SK-N-SH treated with all-trans-retinoic acid at 6 μM for 48 hours (cell line): ENCODE measurements around the gene CD55.

Experiments used
- ATAC-seq: fragments of 200-7000 bp; cut with Tn5 transposase; 3 replicates; pipeline ENCODE4 v1.9.1; 2020; ENCODE audit warnings: mild to moderate bottlenecking, moderate library complexity
- BACH2 ChIP-seq: fragments of 250-450 bp; sonication (Bioruptor Pico); IDR thresholded peaks from 2 replicates; pipeline ENCODE4 v1.9.0; 2021; ENCODE audit warnings: mild to moderate bottlenecking, borderline replicate concordance
- CREB5 ChIP-seq: fragments of 250-450 bp; sonication (Bioruptor Pico); IDR thresholded peaks from 2 replicates; pipeline ENCODE4 v1.5.1; 2020; ENCODE audit warnings: low read depth, mild to moderate bottlenecking, moderate library complexity
- CSRNP3 ChIP-seq: fragments of 250-450 bp; sonication (Bioruptor Pico); IDR thresholded peaks from 2 replicates; pipeline ENCODE4 v1.5.1; 2021; ENCODE audit warnings: mild to moderate bottlenecking, moderate library complexity
- ESRRG ChIP-seq: fragments of 250-450 bp; sonication (Bioruptor Pico); IDR thresholded peaks from 2 replicates; pipeline ENCODE4 v1.6.1; 2021; ENCODE audit warnings: mild to moderate bottlenecking
- GLIS3 ChIP-seq: fragments of 250-450 bp; sonication (Bioruptor Pico); IDR thresholded peaks from 2 replicates; pipeline ENCODE4 v1.5.0; 2020; ENCODE audit warnings: mild to moderate bottlenecking, moderate library complexity
- ISL1 ChIP-seq: fragments of 250-450 bp; sonication (Bioruptor Pico); IDR thresholded peaks from 2 replicates; pipeline ENCODE4 v2.1.2; 2022; ENCODE audit warnings: mild to moderate bottlenecking, moderate library complexity
- OSR1 ChIP-seq: fragments of 250-450 bp; sonication (Bioruptor Pico); IDR thresholded peaks from 2 replicates; pipeline ENCODE4 v1.8.0; 2022; ENCODE audit warnings: moderate library complexity, mild to moderate bottlenecking, inconsistent platforms
- PATZ1 ChIP-seq: fragments of 250-450 bp; sonication (Bioruptor Pico); IDR thresholded peaks from 2 replicates; pipeline ENCODE4 v1.8.0; 2020; ENCODE audit warnings: mild to moderate bottlenecking, moderate library complexity, borderline replicate concordance
- POU6F1 ChIP-seq: fragments of 250-450 bp; sonication (Bioruptor Pico); IDR thresholded peaks from 2 replicates; pipeline ENCODE4 v1.8.0; 2021; ENCODE audit warnings: low read depth, mild to moderate bottlenecking, moderate library complexity, borderline replicate concordance
- PPARA ChIP-seq: fragments of 250-450 bp; sonication (Bioruptor Pico); IDR thresholded peaks from 2 replicates; pipeline ENCODE4 v1.5.0; 2020; ENCODE audit warnings: mild to moderate bottlenecking, borderline replicate concordance
- RARB ChIP-seq: fragments of 250-450 bp; sonication (Bioruptor Pico); IDR thresholded peaks from 2 replicates; pipeline ENCODE4 v1.8.0; 2021; ENCODE audit warnings: mild to moderate bottlenecking, moderate library complexity
- SNAI2 ChIP-seq: fragments of 250-450 bp; sonication (Bioruptor Pico); IDR thresholded peaks from 2 replicates; pipeline ENCODE4 v1.5.0; 2020; ENCODE audit warnings: mild to moderate bottlenecking, moderate library complexity
- TCF4 ChIP-seq: fragments of 250-450 bp; sonication (Bioruptor Pico); IDR thresholded peaks from 2 replicates; pipeline ENCODE4 v1.8.0; 2021; ENCODE audit warnings: mild to moderate bottlenecking, moderate library complexity, borderline replicate concordance
- TOX ChIP-seq: fragments of 250-450 bp; sonication (Bioruptor Pico); IDR thresholded peaks from 2 replicates; pipeline ENCODE4 v1.8.0; 2021; ENCODE audit warnings: mild to moderate bottlenecking, moderate library complexity, borderline replicate concordance
- TSHZ2 ChIP-seq: fragments of 250-450 bp; sonication (Bioruptor Pico); IDR thresholded peaks from 2 replicates; pipeline ENCODE4 v1.5.0; 2020; ENCODE audit warnings: mild to moderate bottlenecking, moderate library complexity
- ZC3H10 ChIP-seq: fragments of 250-450 bp; sonication (Bioruptor Pico); IDR thresholded peaks from 2 replicates; pipeline ENCODE4 v1.5.1; 2021; ENCODE audit warnings: mild to moderate bottlenecking, moderate library complexity
- ZFP3 ChIP-seq: fragments of 250-450 bp; sonication (Bioruptor Pico); IDR thresholded peaks from 2 replicates; pipeline ENCODE4 v1.5.0; 2020; ENCODE audit warnings: mild to moderate bottlenecking, moderate library complexity
- ZFP30 ChIP-seq: fragments of 450-650 bp; formaldehyde crosslinking; IDR thresholded peaks from 2 replicates; pipeline ENCODE4 v1.5.0; 2022; ENCODE audit warnings: mild to moderate bottlenecking, moderate library complexity
- ZNF565 ChIP-seq: fragments of 450-650 bp; formaldehyde crosslinking; conservative IDR thresholded peaks from 2 replicates; pipeline ENCODE4 v1.5.0; 2020; ENCODE audit warnings: low read depth, mild to moderate bottlenecking, moderate library complexity
- ZNF70 ChIP-seq: fragments of 450-650 bp; formaldehyde crosslinking; IDR thresholded peaks from 2 replicates; pipeline ENCODE4 v1.5.0; 2020; ENCODE audit warnings: mild to moderate bottlenecking, moderate library complexity

CD55 gene

GRCh38 chr1:207343675-207344074 is 22.2 kb downstream of the CD55 start (continued):
- TF ChIP-seq POU6F1 (CRISPR knock-in tag): no peak
- no peak for TF ChIP-seq PPARA (CRISPR knock-in tag)
- TF ChIP-seq ZNF70: no peak

- TF ChIP-seq SNAI2 (CRISPR knock-in tag): no peak
- no peak for ATAC-seq
Observed at GRCh38 chr1:207344221-207344620, 22.7 kb downstream of the CD55 start.

- TF ChIP-seq ESRRG (no peak), CREB5 (CRISPR knock-in tag) (no peak), ZC3H10 (CRISPR knock-in tag) (no peak), ISL1 (CRISPR knock-in tag) (no peak), PPARA (CRISPR knock-in tag) (no peak), ZNF565 (CRISPR knock-in tag) (no peak), TSHZ2 (CRISPR knock-in tag) (no peak), GLIS3 (CRISPR knock-in tag) (no peak), ZFP30 (no peak), PATZ1 (CRISPR knock-in tag) (no peak), TOX (CRISPR knock-in tag) (no peak), RARB (CRISPR knock-in tag) (no peak), BACH2 (CRISPR knock-in tag) (no peak), SNAI2 (CRISPR knock-in tag) (no peak), POU6F1 (CRISPR knock-in tag) (no peak), TCF4 (CRISPR knock-in tag) (no peak)
- no peak for ATAC-seq
Observed at GRCh38 chr1:207345644-207346477, 24.4 kb downstream of the CD55 start.

- ATAC-seq: no peak
- TF ChIP-seq ZC3H10 (CRISPR knock-in tag) (no peak), CSRNP3 (no peak), TOX (CRISPR knock-in tag) (no peak), ZFP3 (CRISPR knock-in tag) (no peak), GLIS3 (CRISPR knock-in tag) (no peak), PATZ1 (CRISPR knock-in tag) (no peak), OSR1 (no peak), SNAI2 (CRISPR knock-in tag) (no peak)
Observed at GRCh38 chr1:207346513-207346912, 25.0 kb downstream of the CD55 start.
